GM21447 (cell line): ENCODE data around the gene ELSPBP1.
"Not testable (repeated sequence)": the region's sequence is repeated elsewhere in the genome, so short reads cannot be mapped to it uniquely, and the experiment has no call there.

Experiments
- ATAC-seq: cut with Tn5 transposase; IDR thresholded peaks from one replicate; pipeline ENCODE4 v1.9.1; 2021; ENCODE audit not compliant: unreplicated experiment

Gene ELSPBP1

DNA sequence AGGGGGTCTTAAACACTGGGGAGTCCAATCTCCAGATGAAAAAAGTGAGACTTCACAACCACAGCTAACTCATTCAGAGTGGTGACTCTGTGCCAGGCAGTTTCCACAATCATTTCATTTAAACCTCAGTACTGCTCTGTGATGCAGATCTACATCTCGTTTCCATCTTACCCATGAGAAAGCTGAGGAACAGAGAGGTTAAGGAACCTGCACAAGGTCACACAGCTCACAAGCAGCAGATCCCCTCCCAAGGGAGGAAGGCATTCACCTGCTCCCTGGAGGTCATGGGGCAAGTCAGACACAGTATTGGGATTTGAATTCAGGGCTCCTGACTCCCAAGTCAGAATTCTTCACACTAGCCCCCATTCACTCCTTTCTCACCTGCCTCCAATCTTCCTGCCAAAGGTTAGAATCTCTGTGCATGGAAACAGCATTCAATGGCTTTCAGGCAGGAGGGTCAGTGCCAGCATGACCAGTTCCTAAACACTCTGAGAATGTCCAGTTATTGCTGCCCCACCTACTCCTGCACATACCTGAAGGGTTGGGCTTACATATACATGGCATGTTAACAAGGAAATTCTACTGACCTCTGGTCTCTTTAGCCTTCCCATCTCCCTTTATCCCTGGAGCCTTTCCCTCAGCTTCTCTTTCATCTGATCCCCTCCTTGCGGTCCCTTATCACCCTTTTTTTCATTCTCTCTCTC, 47.6 kb downstream of the ELSPBP1 start:
- ATAC-seq, result no peak

DNA sequence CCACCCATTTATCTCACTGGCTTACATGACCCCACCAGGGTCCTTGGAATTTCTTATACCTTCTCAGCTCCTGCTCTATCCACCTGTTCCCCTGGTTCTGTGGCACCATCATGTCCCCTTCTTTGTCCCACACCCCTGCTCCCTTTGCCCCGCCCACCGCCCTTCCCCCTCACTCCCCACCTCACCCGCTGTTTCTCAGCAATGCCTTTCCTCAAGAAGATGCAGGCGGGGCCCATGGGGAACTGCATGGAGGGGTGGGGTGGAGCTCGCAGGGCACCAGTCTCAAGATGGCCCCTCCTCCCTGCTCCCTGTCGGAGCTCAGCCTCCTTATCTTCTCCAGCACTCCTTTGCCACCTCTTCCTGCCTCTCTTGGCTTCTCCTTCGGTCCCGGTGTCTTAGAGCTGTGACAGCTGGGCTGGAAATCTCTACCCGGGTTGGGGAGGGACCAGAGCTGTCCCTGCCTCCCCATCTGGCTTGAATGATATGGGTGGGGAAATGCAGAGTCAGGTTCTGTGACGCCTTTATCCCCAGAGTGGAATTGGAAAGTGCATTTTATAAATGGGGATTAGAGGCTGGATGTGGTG, 49.3 kb downstream of the ELSPBP1 start, which contains the start of gene CABP5:
TSS of gene CABP5 (minus strand) at position 405 of the 584 bp plus-strand sequence. CDS start at position 248, 157 bp downstream.
- ATAC-seq, result no peak

DNA sequence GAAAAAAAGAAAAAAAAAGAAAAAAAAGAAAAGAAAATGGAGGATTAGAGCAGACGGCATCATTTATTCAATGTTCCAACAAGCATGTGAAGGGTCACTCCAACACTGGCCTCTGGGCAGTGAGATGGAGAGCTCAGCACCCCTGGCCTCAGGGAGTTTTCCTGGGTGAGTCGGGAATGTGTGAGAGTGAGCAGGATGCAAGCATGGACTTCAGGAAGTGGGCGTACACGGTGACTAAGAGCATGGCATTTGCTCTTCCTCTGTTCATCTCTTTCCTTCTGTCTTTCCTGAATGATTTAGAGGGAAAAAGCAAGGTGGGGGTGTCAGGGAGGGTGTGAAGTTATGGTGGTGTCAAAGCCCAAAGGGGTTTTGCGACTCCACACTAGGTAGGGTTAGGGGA, 50.1 kb downstream of the ELSPBP1 start:
- no peak for ATAC-seq

DNA sequence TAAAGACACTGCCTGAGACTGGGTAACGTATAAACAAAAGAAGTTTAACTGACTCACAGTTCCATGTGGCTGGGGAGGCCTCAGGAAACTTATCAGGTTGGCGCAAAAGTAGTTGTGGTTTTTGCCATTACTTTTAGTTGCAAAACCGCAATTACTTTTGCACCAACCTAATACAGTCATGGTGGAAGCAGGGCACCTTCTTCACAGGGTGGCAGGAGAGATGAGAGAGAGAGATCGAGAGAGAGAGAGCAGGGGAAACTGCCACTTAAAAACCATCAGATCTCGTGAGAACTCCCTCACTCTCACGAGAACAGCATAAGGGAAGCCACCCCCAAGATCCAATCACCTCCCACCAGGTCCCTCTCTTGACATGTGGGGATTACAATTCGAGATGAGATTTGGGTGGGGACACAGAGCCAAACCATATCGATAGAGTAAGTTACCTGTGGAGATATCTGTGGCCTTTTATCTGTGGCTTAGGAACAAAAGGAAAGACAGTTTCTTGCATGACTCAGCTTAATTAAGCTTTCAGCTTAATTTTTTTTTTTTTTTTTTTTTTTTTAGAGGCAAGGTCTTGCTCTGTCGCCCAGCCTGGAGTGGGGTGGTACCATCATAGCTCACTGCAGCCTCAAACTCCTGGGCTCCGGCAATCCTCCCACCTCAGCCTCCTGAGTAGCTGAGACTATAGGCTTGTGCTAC, 57.1 kb downstream of the ELSPBP1 start:
- ATAC-seq, result no peak

DNA sequence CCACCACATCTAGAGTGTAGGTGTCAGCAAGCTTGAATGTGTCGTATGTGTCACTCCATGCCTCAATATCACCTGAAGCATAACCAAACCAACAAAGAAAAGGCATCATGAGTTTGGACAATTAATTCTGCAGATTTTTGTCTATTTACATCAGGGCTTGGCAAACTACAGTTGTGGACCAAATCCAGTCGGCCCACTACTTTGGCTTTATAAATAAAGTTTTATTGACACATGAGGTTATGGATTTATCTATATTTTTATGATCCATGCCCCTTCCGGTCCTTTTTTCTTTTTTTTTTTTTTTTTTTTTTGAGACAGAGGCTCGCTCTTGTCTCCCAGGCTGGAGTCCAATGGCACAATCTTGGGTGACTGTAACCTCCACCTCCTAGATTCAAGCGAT, 58.6 kb downstream of the ELSPBP1 start:
- no peak for ATAC-seq

DNA sequence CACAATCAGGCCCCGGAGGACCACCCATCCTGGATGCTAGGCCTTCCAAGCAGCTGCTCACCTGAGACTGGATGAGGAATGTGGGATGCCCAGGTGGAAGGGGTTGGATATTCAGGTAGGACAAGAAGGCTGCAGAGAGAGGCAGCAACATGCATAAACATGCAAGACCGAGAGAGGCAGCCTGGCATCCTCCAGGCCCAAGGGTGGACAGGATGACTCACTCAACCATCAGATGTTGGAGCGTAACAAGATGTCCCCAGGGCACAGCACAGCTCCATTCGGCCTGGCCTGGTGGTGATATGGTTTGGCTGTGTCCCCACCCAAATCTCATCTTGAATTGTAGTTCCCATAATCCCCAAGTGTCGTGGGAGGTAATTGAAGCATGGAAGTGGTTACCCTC, 59.4 kb downstream of the ELSPBP1 start:
- no peak for ATAC-seq

DNA sequence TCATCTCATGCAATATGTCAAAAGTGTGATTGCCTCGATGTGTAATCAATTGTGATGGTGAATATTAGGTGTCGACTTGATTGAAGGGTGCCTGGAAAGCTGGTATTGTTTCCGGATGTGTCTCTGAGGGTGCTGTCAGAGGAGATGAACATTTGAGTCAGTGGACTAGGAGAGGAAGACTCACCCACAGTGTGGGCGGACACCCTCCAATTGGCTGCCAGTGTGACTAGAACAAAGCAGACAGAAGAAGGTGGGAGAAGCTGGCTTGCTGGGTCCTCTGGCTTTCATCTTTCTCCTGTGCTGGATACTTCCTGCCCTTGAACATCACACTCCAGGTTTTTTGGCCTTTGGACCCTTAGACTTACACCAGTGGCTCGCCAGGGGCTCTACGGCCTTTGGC, 64.9 kb downstream of the ELSPBP1 start:
- ATAC-seq, result no peak

DNA sequence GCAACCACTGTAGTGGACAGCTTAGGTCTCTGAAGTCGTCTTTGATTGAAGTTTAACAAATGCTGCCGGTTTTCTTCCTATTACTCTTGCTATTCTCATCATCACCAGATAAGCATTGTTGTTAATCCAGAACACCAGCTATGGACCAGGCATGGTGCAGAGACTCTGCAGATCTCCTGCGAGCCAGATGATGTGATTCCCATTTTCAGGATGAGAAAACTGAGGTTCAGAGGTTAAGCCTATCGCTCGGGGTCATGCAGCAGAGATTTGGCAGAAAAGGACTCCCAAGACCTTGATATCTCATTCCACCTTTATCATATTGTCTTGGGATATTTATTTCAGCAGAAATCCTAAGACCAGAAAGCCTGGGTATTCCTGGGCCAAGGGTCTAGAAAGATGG, 65.9 kb downstream of the ELSPBP1 start:
- no peak for ATAC-seq

DNA sequence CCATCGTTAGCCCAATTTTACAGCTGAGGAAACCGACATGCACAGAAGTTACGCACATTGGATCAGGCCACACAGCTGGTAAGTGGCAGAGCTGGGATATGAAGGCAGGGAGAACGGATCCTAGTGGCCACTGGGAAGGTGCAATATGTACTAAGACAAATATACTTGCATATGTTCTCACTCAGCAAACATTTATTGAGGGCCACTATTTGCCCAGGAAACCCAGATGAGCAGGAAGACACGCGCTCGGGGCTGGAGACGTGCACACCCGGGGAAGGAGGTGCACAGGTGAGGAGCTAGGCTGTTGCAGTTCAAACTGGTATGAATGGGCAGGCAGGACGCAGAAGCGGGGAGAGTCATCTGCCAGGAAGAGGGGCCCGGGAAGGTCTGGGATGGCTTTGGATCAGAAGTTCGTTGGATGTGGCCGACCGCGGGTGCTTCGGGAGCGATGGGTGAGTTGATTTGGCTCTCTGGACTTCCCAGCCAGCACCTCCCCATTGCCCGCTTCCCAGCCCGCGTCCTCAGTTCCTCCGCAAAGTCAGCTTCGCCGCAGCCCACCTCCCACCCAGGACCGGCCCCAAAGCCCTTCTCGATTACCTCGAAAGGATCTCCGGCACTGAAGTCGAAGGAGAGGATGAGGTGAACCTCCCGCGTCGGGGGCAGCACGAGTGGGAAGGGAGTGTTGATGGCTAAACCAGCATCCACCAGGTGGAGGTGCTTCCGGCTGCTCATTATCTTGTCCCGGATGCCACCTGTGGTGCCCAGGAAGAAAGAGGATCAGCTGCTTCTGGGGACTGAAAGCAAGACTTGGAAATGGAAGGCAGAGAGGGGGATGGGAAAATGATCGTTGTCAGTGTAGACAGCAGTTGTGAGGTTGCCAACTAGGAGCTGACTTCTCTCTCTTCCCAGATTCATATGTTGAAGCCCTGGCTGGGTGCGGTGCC, 67.2 kb downstream of the ELSPBP1 start:
- ATAC-seq, result no peak

DNA sequence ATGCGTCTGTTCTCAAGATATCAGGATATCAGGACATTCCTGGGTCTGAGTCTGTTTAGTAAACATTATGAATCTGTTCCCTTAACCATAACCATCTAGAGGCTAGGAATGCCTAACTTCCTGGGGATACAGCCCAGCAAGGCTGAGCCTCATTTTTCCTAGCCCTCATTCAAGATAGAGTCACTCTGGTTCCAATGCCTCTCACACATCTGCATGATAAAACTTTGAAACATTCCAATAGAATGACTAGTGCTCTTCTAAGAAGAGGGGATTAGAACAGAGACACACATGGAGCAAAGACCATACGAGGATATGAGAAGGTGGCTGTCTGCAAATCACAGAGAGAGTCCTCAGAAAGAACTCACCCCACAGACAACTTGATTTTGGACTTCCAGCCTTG, 70.1 kb downstream of the ELSPBP1 start:
- ATAC-seq, result no peak

DNA sequence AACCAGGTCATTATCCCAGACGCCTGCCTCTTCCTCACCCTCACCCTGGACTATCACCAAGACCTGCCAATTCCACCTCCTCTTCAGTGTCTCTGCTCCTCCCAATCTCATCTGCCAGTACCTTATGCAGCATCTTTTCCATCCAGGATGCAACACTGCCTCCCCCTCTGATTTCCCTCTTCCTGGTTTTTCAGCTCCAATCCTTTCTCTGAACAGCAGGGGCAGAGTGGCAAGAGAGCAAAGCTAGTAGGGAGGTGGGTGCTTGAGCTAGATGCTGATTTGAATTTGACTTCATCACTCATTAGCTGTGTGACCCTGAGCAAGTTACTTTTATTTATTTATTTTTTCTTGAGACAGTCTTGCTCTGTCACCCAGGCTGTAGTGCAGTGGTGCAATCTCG, 75.0 kb downstream of the ELSPBP1 start:
- ATAC-seq, result no peak

DNA sequence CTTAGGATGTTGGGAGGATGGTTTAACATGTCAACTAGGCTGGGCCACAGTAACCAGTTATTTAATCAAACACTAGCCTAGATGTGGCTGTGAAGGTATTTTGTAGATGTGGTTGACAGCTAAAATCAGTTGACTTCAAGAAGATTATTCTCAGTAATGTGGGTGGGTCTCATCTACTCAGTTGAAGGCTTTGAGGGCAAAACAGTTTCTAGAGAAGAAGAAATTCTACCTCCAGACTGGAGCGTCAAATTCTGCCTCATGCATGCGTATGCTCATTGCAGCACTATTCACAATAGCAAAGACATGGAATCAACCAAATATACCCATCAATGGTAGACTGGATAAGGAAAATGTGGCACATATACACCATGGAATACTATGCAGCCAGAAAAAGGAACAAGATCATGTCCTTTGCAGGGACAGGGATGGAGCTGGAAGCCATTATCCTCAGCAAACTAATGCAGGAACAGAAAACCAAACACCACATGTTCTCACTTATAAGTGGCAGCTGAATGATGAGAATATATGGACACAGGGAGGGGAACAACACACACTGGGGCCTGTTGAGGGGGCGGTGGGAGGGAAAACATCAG, 75.8 kb downstream of the ELSPBP1 start:
- ATAC-seq, result not testable (repeated sequence)
